Measurements from ENCODE around the gene RAB3B.
A peak's percentile ranks its signal among the peaks of the same experiment; 100 is the strongest.

Gene RAB3B, protein sequence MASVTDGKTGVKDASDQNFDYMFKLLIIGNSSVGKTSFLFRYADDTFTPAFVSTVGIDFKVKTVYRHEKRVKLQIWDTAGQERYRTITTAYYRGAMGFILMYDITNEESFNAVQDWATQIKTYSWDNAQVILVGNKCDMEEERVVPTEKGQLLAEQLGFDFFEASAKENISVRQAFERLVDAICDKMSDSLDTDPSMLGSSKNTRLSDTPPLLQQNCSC

DNA sequence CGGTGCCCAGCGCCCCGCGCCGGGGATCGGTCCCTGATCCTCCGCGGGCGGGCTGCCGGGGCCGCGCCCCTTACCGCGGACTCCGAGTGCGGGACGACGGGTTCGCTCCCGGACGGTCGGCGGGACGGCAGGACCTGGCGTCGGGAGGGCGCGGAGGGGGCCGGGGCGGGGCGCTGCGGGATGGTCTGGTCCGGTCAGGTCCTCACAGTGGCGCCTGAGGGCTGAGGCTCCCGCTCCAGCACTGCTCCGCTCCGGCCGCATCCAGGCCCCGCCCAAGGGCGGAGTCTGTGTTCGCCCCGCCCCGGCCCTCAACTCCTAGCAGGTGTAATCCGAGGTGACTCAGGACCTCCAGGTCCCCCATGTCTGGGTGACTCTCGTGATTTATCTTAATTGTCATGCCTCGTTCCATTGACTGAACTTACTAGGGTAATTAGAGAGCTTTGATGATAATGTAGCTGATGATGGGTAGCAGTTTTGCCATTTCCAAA is at the start of gene RAB3B:
Gene RAB3B (minus strand): TSS at position 223 of the 488 bp plus-strand sequence. CDS start 13,583 bp downstream, outside the sequence.
- DNase-seq (ENCODE audit: low spot score), result peak; percentile 88
- TF ChIP-seq, protein P1, sequence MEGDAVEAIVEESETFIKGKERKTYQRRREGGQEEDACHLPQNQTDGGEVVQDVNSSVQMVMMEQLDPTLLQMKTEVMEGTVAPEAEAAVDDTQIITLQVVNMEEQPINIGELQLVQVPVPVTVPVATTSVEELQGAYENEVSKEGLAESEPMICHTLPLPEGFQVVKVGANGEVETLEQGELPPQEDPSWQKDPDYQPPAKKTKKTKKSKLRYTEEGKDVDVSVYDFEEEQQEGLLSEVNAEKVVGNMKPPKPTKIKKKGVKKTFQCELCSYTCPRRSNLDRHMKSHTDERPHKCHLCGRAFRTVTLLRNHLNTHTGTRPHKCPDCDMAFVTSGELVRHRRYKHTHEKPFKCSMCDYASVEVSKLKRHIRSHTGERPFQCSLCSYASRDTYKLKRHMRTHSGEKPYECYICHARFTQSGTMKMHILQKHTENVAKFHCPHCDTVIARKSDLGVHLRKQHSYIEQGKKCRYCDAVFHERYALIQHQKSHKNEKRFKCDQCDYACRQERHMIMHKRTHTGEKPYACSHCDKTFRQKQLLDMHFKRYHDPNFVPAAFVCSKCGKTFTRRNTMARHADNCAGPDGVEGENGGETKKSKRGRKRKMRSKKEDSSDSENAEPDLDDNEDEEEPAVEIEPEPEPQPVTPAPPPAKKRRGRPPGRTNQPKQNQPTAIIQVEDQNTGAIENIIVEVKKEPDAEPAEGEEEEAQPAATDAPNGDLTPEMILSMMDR (IDR thresholded peaks at IDR 0.05; ENCODE audit: extremely low read depth, insufficient read depth, missing control alignments), result no peak
- in situ Hi-C loops (cut with MboI; ENCODE audit: low pct_unique_long_range_greater_than_20kb, low sequenced_read_pairs, unreplicated experiment), result no loop called here

DNA sequence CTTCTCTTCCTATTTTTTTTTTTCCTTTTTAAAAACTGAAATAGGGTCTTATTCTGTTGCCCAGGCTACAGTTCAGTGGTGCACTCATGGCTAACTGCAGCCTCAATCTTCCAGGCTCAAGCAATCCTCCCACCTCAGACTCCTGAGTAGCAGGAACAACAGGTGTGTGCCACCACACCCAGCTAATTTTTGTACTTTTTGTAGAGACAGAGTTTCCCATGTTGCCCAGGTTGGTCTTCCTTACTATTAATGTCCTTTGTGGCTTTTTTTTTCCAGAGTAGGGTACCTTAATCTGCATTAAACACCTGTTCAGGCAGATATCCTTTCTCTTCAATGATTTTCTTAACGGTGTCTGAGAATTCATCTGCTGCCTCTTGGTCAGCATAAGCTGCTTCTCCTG is 47.4 kb upstream of the RAB3B start:
- in situ Hi-C loops (cut with MboI; ENCODE audit: low pct_unique_long_range_greater_than_20kb, low sequenced_read_pairs, unreplicated experiment), result no loop called here
- TF ChIP-seq, protein P1 (IDR thresholded peaks at IDR 0.05; ENCODE audit: extremely low read depth, insufficient read depth, missing control alignments), result no peak
- no peak for DNase-seq (ENCODE audit: low spot score)

DNA sequence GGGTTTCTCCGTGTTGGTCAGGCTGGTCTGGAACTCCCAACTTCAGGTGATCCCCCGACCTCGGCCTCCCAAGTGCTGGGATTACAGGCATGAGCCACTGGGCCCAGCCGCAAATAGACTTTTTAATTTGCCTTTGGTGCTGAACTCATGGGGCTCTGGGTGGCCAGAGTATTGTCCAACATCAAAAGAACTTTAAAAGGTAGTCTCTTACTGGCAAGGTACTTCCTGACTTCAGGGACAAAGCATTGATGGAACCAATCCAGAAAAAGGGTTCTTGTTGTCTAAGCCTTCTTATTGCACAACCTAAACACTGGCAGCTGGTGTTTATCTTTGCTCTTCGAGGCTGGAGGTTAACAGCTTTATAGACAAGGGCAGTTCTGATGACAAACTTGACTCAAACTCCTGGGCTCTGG is 46.9 kb upstream of the RAB3B start:
- no peak for DNase-seq (ENCODE audit: low spot score)
- in situ Hi-C loops (cut with MboI; ENCODE audit: low pct_unique_long_range_greater_than_20kb, low sequenced_read_pairs, unreplicated experiment), result no loop called here
- TF ChIP-seq, protein P1 (IDR thresholded peaks at IDR 0.05; ENCODE audit: extremely low read depth, insufficient read depth, missing control alignments), result no peak

DNA sequence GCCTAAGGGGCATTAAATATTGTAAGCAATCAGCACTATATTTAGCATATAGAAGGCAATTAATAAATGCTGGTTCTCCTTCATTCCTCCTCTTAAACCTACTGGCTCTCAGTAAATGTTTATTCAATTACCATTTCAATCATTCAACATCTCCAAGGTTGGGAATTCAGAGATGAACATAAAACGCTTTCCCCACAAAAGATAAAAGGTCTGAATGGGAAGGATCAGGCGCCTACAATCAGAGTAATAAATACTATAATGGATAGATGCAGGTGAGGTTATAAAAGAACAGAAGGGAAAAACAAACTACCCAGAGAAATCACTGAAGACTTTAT is 43.5 kb upstream of the RAB3B start:
- in situ Hi-C loops (cut with MboI; ENCODE audit: low pct_unique_long_range_greater_than_20kb, low sequenced_read_pairs, unreplicated experiment), result no loop called here
- TF ChIP-seq, protein P1 (IDR thresholded peaks at IDR 0.05; ENCODE audit: extremely low read depth, insufficient read depth, missing control alignments), result no peak
- no peak for DNase-seq (ENCODE audit: low spot score)

DNA sequence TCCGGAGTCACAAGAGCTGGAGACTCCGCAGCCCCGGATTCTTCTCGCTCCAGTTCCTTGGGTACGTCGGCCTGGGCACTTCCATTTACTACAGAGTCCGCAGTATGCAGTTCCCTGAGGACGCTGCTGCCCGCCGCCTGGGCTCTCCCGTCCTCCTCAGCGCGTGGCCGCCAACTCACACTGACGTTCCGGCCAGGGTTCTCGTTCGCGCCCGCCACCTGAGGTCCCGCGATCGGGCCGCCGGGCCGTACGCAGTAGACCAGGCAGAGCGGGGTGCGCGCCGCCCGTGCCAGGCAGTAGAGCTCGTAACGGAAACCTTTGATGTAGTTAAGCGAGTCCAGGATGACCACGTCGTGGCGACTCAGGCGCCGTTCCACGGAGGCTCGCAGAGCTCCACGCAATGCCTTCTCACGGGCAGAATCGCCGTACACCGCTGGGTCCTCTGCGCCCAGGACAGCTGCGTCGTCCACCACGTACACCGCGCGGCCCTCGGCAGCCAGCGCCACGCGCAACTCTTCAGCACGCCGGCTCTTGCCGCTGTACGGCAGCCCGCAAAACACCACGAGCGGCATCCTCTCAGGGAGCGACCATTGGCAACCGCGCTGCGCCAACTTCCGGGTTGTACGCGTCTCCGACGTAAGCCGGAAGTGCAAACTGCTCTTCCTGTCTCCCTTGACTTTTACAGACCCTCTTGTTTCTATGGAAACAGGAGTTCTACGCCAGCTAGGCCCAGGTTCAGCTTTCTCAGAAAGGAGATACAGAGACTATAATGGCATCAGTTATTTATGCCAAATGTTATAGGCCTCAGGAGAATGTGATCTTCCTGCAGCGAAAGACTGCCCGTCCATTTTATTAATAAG is 42.9 kb upstream of the RAB3B start, which contains the start of gene KTI12:
Gene KTI12 (minus strand): TSS at position 621 of the 860 bp plus-strand sequence. CDS start 49 bp downstream, at position 572.
- DNase-seq (ENCODE audit: low spot score), result peak; percentile 91
- TF ChIP-seq, protein P1 (IDR thresholded peaks at IDR 0.05; ENCODE audit: extremely low read depth, insufficient read depth, missing control alignments), result no peak
- in situ Hi-C loops (cut with MboI; ENCODE audit: low pct_unique_long_range_greater_than_20kb, low sequenced_read_pairs, unreplicated experiment), result no loop called here

DNA sequence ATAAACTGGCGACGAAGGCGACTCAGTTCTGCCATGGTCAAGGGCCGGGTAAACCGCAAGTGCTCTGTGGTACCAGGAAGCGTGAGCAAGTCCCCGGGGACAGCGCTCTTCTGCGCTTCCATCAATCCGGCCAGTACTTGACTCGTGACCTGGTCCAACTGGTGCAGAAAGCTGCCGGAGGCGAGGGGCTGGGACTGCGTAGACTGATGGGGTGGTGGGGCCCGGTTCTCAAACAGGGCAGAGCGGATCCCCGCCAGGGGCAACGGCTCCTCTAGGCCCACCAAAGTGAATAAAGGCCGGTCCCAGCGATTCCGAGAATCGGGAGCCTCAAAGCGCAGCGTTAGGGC is 42.3 kb upstream of the RAB3B start:
- TF ChIP-seq, protein P1 (IDR thresholded peaks at IDR 0.05; ENCODE audit: extremely low read depth, insufficient read depth, missing control alignments), result no peak
- peak; percentile 40 for DNase-seq (ENCODE audit: low spot score)
- in situ Hi-C loops (cut with MboI; ENCODE audit: low pct_unique_long_range_greater_than_20kb, low sequenced_read_pairs, unreplicated experiment), result no loop called here

Data from GM13977 (cell line).